DOHH2 (cell line): ENCODE measurements around the gene ARAP1.
A peak's percentile ranks its signal among the peaks of the same experiment; 100 is the strongest.

Experiments used
- H3F3A ChIP-seq: fragments of 200-600 bp; sonication (generic), shearing (Covaris generic); 2 replicates; pipeline ENCODE4 v1.6.0; 2016; ENCODE audit warnings: antibody characterized with exemption, mild to moderate bottlenecking; ENCODE audit not compliant: control insufficient read depth, insufficient read depth
- H3K27ac ChIP-seq: fragments of 200-600 bp; sonication (generic); 2 replicates; pipeline ENCODE4 v1.5.1; 2014; ENCODE audit warnings: low read depth, mild to moderate bottlenecking, low read length, moderate library complexity
- H3K27me3 ChIP-seq: fragments of 200-600 bp; sonication (generic); 2 replicates; pipeline ENCODE4 v1.6.1; 2014; ENCODE audit warnings: mild to moderate bottlenecking, low read length, mixed read lengths; ENCODE audit not compliant: control insufficient read depth
- H3K36me3 ChIP-seq: fragments of 200-600 bp; sonication (generic); 2 replicates; pipeline ENCODE4 v1.6.1; 2014; ENCODE audit warnings: mild to moderate bottlenecking, low read length, moderate library complexity, mixed read lengths; ENCODE audit not compliant: control insufficient read depth
- H3K4me1 ChIP-seq: fragments of 200-600 bp; sonication (generic); 2 replicates; pipeline ENCODE4 v1.6.1; 2014; ENCODE audit warnings: mild to moderate bottlenecking, low read length, mixed read lengths; ENCODE audit not compliant: control insufficient read depth
- H3K4me2 ChIP-seq: fragments of 200-600 bp; sonication (generic); 2 replicates; pipeline ENCODE4 v1.6.0; 2014; ENCODE audit warnings: mild to moderate bottlenecking, low read length, moderate library complexity
- H3K4me3 ChIP-seq: fragments of 200-600 bp; sonication (generic); 2 replicates; pipeline ENCODE4 v1.5.1; 2014; ENCODE audit warnings: mild to moderate bottlenecking, low read length, mixed read lengths
- H3K79me2 ChIP-seq: fragments of 200-600 bp; sonication (generic); 2 replicates; pipeline ENCODE4 v1.6.1; 2014; ENCODE audit warnings: mild to moderate bottlenecking, low read length, mixed read lengths; ENCODE audit not compliant: control insufficient read depth
- H3K9me2 ChIP-seq: fragments of 200-600 bp; sonication (generic); replicated peaks from 2 replicates; pipeline ENCODE4 v1.6.1; 2014; ENCODE audit warnings: mild to moderate bottlenecking, low read length, mixed read lengths; ENCODE audit not compliant: control insufficient read depth
- H3K9me3 ChIP-seq: fragments of 200-600 bp; sonication (generic); 2 replicates; pipeline ENCODE4 v1.6.1; 2014; ENCODE audit warnings: antibody characterized with exemption, low read length, mixed read lengths; ENCODE audit not compliant: control insufficient read depth, insufficient read depth
- H4K20me1 ChIP-seq: fragments of 200-600 bp; sonication (generic); 2 replicates; pipeline ENCODE4 v1.6.0; 2014; ENCODE audit warnings: low read depth, mild to moderate bottlenecking, antibody characterized with exemption, low read length, moderate library complexity; ENCODE audit not compliant: control insufficient read depth, insufficient read depth
- EZH2phosphoT487 ChIP-seq: fragments of 200-600 bp; sonication (generic); IDR thresholded peaks from 2 replicates; pipeline ENCODE4 v1.6.1; 2017; ENCODE audit warnings: borderline replicate concordance, mild to moderate bottlenecking, antibody characterized with exemption, low read length, moderate library complexity, mixed read lengths
- TF ChIP-seq, protein P1 (sequence below): fragments of 200-600 bp; sonication (generic); IDR thresholded peaks from one replicate; pipeline ENCODE4 v1.5.1; 2014; ENCODE audit warnings: antibody characterized with exemption, mild to moderate bottlenecking, low read depth, low read length; ENCODE audit not compliant: poor library complexity, severe bottlenecking

ARAP1 gene

GRCh38 chr11:72724021-72724551, 28.1 kb downstream of the ARAP1 start:
- Histone ChIP-seq H3K27ac (no peak overlapping the region), H3K9me3 (no peaks in the 10 kb centered on the region), H3K9me2 (no peaks in the 10 kb centered on the region), H3K4me2 (no peak overlapping the region), H3K36me3 (peaks cover 10% of the 10 kb centered on the region; the same call in 1 of the 2 replicates), H3K4me1 (peaks cover 44% of the 10 kb centered on the region), H3K79me2 (peaks cover 53% of the 10 kb centered on the region), H3F3A (0 out of 2 replicates have a peak, but pooled peaks cover 3% of the 10 kb centered on the region), H3K4me3 (no peak overlapping the region), H4K20me1 (no peaks in the 10 kb centered on the region), H3K27me3 (no peaks in the 10 kb centered on the region)
- TF ChIP-seq EZH2phosphoT487 = no peak
- TF ChIP-seq, protein P1, sequence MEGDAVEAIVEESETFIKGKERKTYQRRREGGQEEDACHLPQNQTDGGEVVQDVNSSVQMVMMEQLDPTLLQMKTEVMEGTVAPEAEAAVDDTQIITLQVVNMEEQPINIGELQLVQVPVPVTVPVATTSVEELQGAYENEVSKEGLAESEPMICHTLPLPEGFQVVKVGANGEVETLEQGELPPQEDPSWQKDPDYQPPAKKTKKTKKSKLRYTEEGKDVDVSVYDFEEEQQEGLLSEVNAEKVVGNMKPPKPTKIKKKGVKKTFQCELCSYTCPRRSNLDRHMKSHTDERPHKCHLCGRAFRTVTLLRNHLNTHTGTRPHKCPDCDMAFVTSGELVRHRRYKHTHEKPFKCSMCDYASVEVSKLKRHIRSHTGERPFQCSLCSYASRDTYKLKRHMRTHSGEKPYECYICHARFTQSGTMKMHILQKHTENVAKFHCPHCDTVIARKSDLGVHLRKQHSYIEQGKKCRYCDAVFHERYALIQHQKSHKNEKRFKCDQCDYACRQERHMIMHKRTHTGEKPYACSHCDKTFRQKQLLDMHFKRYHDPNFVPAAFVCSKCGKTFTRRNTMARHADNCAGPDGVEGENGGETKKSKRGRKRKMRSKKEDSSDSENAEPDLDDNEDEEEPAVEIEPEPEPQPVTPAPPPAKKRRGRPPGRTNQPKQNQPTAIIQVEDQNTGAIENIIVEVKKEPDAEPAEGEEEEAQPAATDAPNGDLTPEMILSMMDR = no peak

DNA sequence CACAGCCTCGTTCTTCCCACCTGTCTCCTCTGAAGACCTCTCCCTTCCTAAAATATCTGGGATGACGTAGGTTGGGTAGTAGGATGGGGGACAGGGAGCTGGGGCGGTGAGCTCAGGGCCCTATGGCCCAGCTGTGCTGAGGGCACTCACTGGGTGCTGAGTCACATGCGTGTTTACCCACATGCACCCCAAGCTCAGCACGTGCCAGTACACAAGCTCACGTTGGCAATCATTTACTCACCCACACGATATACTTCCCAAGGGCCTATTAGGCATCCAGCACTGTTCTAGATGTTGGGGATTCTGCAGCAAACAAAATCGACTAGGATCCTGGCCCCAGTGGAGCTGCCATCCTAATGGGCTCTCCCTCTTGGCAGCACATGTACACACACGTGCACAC, 28.7 kb downstream of the ARAP1 start:
- 0 out of 2 replicates have a peak, but pooled peaks cover 3% of the 10 kb centered on the region for H3F3A ChIP-seq
- H3K4me3 ChIP-seq = no peak overlapping the region
- no peak overlapping the region for H3K27ac ChIP-seq
- H4K20me1 ChIP-seq = no peaks in the 10 kb centered on the region
- H3K79me2 ChIP-seq = peaks cover 59% of the 10 kb centered on the region
- TF ChIP-seq EZH2phosphoT487 = no peak
- TF ChIP-seq, protein P1 = no peak
- H3K4me1 ChIP-seq = peaks cover 46% of the 10 kb centered on the region
- H3K27me3 ChIP-seq = no peaks in the 10 kb centered on the region
- H3K4me2 ChIP-seq = no peak overlapping the region
- H3K9me3 ChIP-seq = no peaks in the 10 kb centered on the region
- peaks cover 16% of the 10 kb centered on the region; the same call in 1 of the 2 replicates for H3K36me3 ChIP-seq
- H3K9me2 ChIP-seq = no peaks in the 10 kb centered on the region

DNA sequence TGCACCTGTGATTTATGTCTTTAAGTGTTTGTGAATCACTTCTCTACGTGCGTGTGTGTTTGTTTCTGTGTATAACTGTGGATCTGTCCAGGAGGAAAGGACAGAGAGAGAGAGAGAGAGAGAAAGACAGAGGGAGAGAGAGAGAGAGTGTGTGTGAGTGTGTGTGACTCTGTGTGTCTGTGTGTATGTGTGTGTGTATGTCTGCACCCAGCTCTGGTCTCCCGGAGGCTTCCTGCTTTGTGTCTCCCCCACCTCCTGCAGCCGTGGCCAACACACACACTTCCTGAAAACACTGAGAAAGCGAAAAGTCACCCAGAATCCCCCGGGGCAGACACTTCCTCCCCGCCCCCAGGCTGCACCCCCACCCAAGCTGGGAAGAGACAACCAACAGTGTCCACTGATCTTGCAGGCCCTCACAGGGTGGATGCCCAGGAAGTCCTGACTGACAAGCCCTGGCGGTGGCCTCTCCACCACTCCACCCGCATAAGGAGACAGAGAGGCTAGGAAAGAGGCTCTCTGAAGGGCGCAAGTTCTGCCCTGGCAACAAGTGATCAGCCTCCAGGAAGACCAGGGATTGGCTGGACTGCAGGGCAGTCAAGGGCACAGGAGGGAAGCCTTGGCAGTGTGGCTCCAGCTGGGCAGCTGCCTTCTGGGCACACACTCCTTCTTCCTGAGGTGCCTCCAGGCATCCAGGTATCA, 30.0 kb downstream of the ARAP1 start:
- H3K9me3 ChIP-seq = no peaks in the 10 kb centered on the region
- H3K4me3 ChIP-seq = peak overlapping the region; percentile 81
- 0 out of 2 replicates have a peak, but pooled peaks cover 3% of the 10 kb centered on the region for H3F3A ChIP-seq
- peaks cover 17% of the 10 kb centered on the region; the same call in 1 of the 2 replicates for H3K36me3 ChIP-seq
- peak overlapping the region; percentile 86 for H3K4me2 ChIP-seq
- TF ChIP-seq, protein P1 = no peak
- no peak for TF ChIP-seq EZH2phosphoT487
- peaks cover 46% of the 10 kb centered on the region for H3K4me1 ChIP-seq
- H3K9me2 ChIP-seq = no peaks in the 10 kb centered on the region
- peak overlapping the region; percentile 66 for H3K27ac ChIP-seq
- H4K20me1 ChIP-seq = no peaks in the 10 kb centered on the region
- no peaks in the 10 kb centered on the region for H3K27me3 ChIP-seq
- peaks cover 64% of the 10 kb centered on the region for H3K79me2 ChIP-seq
